Measurements from ENCODE around the gene ARHGEF28. TPM values are rescaled to one million over a fixed set of nuclear protein-coding genes. Genes with fewer than 3 reads are reported as not detected.

ARHGEF28 gene
- total and polyA plus RNA-seq, 9 of the 15 experiments (the other 6 are each of a cell fraction or from before 2014, with no cell fraction given): 0.27 TPM; not detected in 8

- TF ChIP-seq SIX5 (IDR thresholded peaks at IDR 0.05; ENCODE audit: borderline replicate concordance in 1 of 2, insufficient read depth in 1 of 2, low read depth in 1 of 2, low read length in 2 of 2) (no peak), PHF8 (IDR thresholded peaks at IDR 0.05; ENCODE audit: borderline replicate concordance, low read length) (no peak), RBM25 (IDR thresholded peaks at IDR 0.05; ENCODE audit: low read depth, low read length, severe bottlenecking) (no peak), DDX20 (tag; IDR thresholded peaks at IDR 0.05; ENCODE audit: low read depth) (no peak), CBX8 (IDR thresholded peaks at IDR 0.05; ENCODE audit: borderline replicate concordance, extremely low read depth, low read depth, low read length, poor library complexity, severe bottlenecking) (no peak), GTF2E2 (tag; IDR thresholded peaks at IDR 0.05) (no peak), ZNF398 (CRISPR knock-in tag; IDR thresholded peaks at IDR 0.05) (no peak), SMC3 (conservative IDR thresholded peaks at IDR 0.05; ENCODE audit: insufficient read depth, low read depth, low read length) (no peak), SMARCE1 (IDR thresholded peaks at IDR 0.05) (no peak), HOXB6 (CRISPR knock-in tag; IDR thresholded peaks at IDR 0.05; ENCODE audit: borderline replicate concordance) (no peak), HINFP (tag; conservative IDR thresholded peaks at IDR 0.05; ENCODE audit: low read depth) (no peak)
- H2AFZ ChIP-seq (ENCODE audit: low read depth, low read length): no peak overlapping the region
- no peak for DNase-seq (ENCODE audit: extremely low read depth in 1 of 4, low spot score in 3 of 4)
- ChIA-PET POLR2A (no interaction called here), CTCF (ENCODE audit: low intra/inter-chr PET ratio) (no interaction called here)
- H3K36me3 ChIP-seq (ENCODE audit: control insufficient read depth, insufficient read depth, low read length): no peaks in the 10 kb centered on the region
- no peaks in the 10 kb centered on the region for H3K79me2 ChIP-seq (ENCODE audit: control insufficient read depth, insufficient read depth, low read length)
- no peaks in the 10 kb centered on the region for H3K4me1 ChIP-seq (replicated peaks in 1 of 2; ENCODE audit: control insufficient read depth in 2 of 2, insufficient read depth in 2 of 2, low read length in 2 of 2)
- in situ Hi-C loops (cut with MboI) (no loop called here), intact Hi-C loops (cut with micrococcal nuclease) (no loop called here)
- no TSS peak for BruUV-seq (replicated peaks)
- WGBS (ENCODE audit: insufficient coverage, low coverage, missing lambda C conversion rate): 2% methylated on average over 4 of the region's 4 CpGs
- H3K9me3 ChIP-seq (replicated peaks; ENCODE audit: control insufficient read depth, insufficient read depth, low read depth, low read length): no peaks in the 10 kb centered on the region; the same call in 1 of the 2 replicates
- peaks cover 9 to 14% of the 10 kb centered on the region in 2 experiments; a peak in 4 of 5 replicates for H3K27me3 ChIP-seq (ENCODE audit: control insufficient read depth in 2 of 2, insufficient read depth in 2 of 2, low read length in 2 of 2)
- H3K9me1 ChIP-seq (ENCODE audit: control insufficient read depth, insufficient read depth, low read length): no peaks in the 10 kb centered on the region
- H4K20me1 ChIP-seq (replicated peaks; ENCODE audit: control insufficient read depth, insufficient read depth, low read length): no peaks in the 10 kb centered on the region
- ATAC-seq: no peak
- no peak overlapping the region for H3K27ac ChIP-seq (ENCODE audit: extremely low read depth, low read depth, low read length)
- H3K4me3 ChIP-seq: no peak overlapping the region
- H3K9ac ChIP-seq (ENCODE audit: insufficient read depth in 1 of 2, low read depth in 2 of 2, low read length in 2 of 2): no peak overlapping the region
- no peak overlapping the region for H3K4me2 ChIP-seq (ENCODE audit: insufficient read depth, low read length)
- FAIRE-seq: no peak
Measured at GRCh38 chr5:73895471-73895870, 269.5 kb downstream of the ARHGEF28 start.
